Hematopoietic multipotent progenitor cell treated with erythropoietin and hydrocortisone succinate and interleukin-3 and kit ligand, for 4 days (in vitro differentiated cells): Measurements from ENCODE around the gene NR4A2.
"Not testable (repeated sequence)": the region's sequence is repeated elsewhere in the genome, so short reads cannot be mapped to it uniquely, and the experiment has no call there.

ENCODE experiments used
- DNase-seq: peaks from one replicate; pipeline ENCODE4 v3.0.0-alpha.2; 2015

The NR4A2 gene

DNA sequence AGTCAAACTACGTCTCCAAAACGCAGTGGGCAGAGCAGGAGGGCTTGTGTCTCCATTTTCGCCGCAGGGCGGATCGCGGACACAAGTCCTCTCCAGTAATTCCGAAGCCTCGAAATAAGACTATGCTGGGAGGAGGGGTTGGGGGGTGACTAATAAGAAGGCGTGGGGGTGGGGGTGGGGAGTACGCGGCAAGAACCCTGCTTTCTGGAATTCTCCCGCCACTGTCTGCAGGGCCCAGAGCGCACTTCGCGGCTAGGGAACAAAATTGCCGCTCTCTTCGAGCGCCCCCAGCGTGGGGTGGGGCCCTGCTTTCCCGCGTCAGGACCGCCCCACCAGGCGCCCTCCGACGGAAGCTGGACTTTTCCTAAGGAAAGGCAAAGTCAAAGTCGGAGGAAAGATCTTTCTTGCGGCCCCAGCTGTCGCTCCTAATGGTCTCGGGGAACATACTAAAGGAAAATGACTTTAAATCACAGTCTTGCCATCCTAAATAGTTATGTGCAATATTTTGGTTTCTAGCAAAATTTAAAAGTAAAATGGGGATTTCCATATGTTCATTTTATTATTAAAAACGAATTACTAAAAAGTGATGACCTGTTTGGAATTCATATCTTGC, 11.9 kb downstream of the NR4A2 start:
- peak; percentile 30 for DNase-seq

DNA sequence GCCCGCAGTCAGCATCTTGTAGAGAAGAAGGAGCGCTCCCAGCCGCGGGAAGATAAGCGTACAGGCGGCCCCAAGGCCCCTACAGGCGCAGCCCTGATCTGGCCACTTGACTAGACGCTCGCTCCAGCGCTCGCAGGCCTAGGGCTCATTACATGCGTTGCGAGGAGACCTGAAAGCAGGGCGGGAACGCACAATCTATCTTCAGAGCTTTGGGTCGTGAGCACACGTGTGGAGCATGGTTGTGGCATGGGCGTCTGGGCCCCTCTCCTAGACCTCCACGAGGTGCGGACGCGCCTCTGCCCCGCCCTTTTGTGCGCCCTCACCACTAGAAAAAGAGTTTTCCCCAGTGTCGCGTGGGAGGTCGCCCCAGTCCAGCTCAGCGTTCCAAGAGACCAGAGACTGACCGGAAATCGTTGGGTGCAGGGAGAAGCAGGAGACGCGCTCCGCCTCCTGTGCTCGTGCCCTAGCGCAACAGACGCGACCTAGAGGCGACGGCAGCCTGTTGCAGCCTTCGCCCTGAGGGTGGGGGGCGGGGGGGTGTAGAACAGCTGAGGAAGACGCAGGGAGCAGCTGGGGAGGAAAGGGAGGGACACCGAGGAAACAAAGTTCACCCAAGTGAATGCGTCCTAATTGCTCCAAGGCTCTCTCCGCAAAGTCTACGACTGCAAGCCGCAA, 12.6 kb downstream of the NR4A2 start:
- DNase-seq, result peak; percentile 64

DNA sequence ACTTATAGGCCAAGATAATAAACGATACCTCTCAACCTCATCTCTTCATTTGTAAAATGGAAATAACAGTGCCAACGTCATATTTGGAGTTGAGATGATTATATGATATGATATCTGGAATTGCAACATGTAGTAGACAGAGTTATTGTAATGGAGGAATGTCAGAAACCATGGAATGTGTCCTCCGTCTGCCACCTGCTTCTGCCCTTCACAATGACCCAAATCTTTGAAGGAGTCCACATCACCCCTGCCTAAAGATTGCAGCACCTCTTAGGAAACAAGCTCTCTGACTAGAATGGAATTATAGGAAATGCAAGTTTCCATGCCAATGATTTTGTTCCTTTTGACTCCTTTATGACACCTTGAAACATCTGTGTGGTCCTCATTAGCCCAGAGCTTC, 14.9 kb downstream of the NR4A2 start:
- no peak for DNase-seq

DNA sequence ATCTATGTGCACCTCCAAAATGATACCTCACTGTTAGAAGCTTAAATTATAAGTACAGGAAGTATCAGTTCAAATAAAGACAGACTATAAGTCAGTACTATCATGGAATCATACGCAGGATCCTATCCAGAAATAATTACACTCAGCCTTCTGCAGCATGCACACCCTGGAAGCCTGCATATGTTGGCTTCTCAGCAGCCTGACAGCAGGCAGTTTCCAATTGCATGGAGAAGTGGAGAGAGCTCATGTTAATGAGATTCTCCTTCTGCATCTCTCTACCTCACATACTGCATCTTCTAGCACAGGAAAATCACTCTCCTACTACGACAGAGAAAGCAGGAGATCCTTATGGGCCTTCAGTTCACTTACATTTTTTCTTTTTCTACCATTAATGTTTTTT, 20.5 kb downstream of the NR4A2 start:
- no peak for DNase-seq

DNA sequence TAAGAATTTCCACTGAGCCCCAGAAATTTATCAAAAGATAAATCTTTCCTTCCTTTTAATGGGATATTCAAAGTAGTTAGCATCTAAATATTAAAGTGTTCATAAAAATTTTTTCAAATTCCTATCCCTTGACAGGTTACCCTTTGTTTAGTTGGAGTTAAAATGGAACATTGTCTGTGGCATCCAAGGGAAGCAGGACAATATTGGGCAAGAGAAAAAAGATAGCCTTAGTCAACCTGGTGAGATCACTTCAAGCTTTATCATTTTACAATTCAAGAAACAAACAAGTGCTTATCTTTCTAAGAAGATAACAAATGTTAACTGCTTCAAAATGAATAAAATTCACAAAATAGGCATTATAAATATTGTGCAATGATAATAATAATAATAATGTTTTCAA, 21.7 kb downstream of the NR4A2 start:
- no peak for DNase-seq

DNA sequence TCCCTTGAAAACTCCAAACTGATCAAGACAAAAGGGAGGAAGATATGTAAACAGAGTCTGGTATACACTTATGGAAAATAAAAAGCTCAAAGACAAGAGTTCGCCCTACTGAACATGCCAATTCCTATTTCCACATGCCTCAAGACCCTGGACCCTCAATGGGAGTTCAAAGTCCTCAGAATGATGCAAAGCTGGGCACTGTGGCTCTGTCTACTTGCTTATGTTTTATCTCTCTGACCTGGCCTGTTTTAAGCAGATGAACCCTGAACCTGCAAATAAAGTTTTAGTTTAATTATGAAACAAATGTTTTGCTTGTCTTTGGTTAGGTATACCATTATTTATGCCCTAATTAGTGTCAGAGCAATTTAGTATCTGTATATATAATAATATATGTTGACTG, 22.6 kb downstream of the NR4A2 start:
- DNase-seq, result no peak

DNA sequence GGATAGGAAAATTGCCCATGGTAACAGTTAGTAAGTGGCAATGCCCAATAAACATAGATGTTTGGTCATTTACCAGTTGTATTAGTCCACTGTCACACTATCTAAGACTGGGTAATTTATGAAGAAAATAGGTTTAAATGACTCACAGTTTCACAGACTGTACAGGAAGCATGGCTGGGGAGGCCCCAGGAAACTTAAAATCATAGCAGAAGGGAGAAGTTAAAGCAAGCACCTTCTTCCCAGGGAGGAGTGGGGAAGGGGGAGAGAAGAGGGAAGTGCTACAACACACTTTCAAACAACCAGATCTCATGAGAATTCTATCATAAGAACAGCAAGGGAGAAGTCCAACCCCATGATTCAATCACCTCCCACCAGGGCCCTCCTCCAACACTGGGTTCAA, 23.4 kb downstream of the NR4A2 start:
- no peak for DNase-seq

DNA sequence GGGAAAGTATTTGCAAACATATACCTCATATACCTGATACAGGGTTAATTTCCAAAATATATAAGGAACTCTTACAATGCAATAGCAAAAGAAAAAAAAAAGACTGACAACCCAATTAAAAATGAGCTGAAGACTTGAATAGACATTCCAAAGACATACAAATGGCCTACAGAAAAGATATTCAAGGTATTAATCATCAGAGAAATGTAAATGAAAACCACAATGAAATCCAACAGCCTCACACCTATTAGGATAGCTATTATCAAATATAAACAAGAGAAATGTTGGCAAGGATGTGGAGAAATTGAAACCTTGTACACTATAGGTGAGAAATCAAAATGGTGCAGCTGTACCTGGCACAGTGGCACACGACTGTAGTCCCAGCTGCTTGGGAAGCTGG, 25.7 kb downstream of the NR4A2 start:
- DNase-seq, result no peak

DNA sequence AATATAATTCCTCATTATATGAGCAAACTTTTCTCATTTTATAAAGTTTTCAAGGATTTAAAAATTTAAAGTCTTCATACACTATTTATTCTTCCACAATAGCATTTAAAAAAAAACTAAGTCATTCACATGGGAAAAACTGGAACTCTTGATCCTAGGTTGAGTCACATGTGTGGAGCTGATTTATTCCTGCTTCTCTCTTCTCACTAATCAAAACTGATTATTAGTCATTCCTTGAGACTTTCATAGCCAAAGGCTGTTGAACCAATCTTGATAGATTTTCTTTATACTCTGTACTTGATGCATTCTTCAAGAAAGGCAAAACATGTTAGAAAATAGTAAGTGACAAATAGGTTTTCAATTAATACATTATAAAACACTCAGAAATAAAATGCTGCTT, 27.4 kb downstream of the NR4A2 start:
- DNase-seq, result no peak

DNA sequence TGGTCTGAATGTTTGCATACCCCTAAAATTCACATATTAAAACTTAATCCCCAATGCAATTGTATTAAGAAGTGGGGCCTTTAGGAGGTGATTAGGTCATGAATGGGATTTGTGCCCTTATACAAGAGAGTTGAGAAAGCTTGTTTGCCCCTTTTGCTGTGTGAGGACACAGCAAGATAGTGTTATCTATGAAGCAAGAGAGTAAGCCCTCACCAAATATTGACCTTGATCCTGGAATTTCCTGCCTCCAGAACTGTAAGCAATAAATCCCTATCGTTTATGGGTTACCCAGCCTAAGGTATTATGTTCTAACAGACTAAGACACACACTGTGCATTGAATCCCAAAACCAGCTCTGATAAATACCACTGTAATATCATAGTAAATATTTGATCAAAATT, 32.2 kb downstream of the NR4A2 start:
- DNase-seq, result no peak

DNA sequence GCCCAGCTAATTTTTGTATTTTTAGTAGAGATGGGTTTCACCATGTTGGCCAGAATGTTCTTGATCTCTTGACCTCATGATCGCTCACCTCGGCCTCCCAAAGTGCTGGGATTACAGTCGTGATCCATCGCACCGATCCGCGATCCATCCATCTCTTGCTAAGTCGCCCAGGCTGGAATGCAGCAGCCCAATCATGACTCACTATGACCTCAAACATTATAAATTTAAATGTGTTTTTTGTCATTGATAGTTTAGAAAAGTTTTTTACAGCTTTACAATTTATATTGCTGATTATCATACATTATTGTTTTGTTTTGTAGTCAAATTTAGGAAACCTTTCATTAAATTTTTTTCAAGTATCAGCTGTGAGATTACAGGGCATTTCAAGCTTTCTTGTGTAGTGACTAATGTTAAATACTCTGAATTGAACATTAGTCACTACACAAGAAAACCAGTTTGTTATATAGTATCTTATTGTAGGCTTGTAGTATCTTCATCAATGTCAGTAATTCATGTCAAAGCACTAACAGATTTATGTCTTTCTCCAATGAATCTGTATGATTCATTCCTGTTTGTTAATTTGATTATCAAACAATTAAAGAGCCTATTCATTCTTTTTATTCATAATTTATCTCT, 37.5 kb downstream of the NR4A2 start:
- DNase-seq, result no peak

DNA sequence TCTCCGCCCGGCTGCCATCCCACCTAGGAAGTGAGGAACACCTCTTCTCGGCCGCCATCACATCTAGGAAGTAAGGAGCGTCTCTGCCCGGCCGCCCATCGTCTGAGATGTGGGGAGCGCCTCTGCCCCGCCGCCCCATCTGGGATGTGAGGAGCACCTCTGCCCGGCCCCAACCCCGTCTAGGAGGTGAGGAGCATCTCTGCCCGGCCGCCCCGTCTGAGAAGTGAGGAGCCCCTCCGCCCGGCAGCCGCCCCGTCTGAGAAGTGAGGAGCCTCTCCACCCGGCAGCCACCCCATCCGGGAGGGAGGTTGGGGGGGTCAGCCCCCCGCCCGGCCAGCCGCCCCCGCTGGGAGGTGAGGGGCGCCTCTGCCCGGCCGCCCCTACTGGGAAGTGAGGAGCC, 39.1 kb downstream of the NR4A2 start:
- not testable (repeated sequence) for DNase-seq

DNA sequence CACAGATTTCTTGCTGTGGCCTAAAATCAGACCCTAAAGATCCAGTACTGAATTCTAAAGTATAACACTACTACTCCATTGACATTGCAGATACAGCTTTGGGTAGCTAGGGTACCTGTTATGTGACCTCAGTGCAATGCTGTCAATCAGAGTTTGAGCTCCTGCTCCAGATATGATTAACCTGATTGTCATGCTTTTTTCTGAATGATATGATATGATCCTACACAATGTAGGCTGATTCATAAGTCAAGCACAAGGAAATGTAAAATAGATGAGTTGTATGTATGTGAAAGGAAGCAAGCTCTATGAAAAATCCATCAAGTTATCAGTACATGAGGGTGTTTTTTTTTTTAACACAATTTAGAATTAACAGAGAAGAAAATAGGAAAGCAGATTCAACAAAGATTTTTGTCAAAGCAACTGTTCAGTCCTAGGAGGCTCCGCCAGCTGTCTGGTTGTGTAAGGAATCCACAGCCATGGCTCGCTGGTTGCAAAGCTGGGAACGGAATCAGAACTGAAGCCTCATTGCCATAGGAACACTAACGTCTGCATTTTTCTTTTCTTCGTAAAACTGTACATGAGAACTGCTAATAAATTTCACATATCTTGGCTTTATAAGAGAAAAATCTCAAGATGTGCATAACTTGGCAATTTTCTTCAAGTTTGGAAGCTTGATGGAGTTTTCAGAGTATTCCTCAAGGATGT, 52.9 kb downstream of the NR4A2 start:
- no peak for DNase-seq
